Endothelial cell of umbilical vein (primary cell): ENCODE results near the gene TAF11L5. TPM values are rescaled to one million over a fixed set of nuclear protein-coding genes. Genes with fewer than 3 reads are reported as not detected.

Experiments used
- BruUV-seq: library from RNA; stranded (reverse); fragments of 400-500 nt; replicated peaks from 2 replicates; lab custom pipeline; 2021; lab: Mats Ljungman, UMichigan
- CTCF ChIA-PET: fragments of 300-600, 350-600 bp; sonication (Branson Sonifier 250); formaldehyde crosslinking; loops from one replicate; lab custom pipeline; 2021; ENCODE audit warnings: antibody characterized with exemption, inconsistent platforms; lab: Charles Lee
- POLR2A ChIA-PET: fragments of 300-600, 350-600 bp; sonication (Branson Sonifier 250); formaldehyde crosslinking; loops from one replicate; lab custom pipeline; 2021; ENCODE audit warnings: antibody characterized with exemption, inconsistent platforms; lab: Charles Lee
- DNase-seq: peaks from one replicate; pipeline ENCODE4 v3.0.0-alpha.2; 2011; ENCODE audit warnings: low read depth, low spot score
- FAIRE-seq: peaks from 2 replicates; lab custom pipeline; 2011; peaks lifted over from hg19 to GRCh38; lab: Jason Lieb, UNC
- H2AFZ ChIP-seq: 2 replicates; pipeline ENCODE4 v1.6.0; 2012; ENCODE audit warnings: low read depth, low read length, control low read depth, inconsistent platforms
- H3K27ac ChIP-seq: 2 replicates; pipeline ENCODE4 v1.5.1; 2011; ENCODE audit warnings: low read depth, mild to moderate bottlenecking, control low read depth, low read length, moderate library complexity; ENCODE audit not compliant: insufficient read depth
- H3K27me3 ChIP-seq, 2 experiments: 2 replicates each; pipeline versions ENCODE4 v1.6.0 to v1.6.1; 2011; ENCODE audit warnings: low read length in 2 of 2, mixed read lengths in 1 of 2; ENCODE audit not compliant: control insufficient read depth in 2 of 2, insufficient read depth in 2 of 2
- H3K36me3 ChIP-seq, 2 experiments: 2 replicates in 1 of 2; 3 replicates in 1 of 2; pipeline ENCODE4 v1.5.1; 2011; ENCODE audit warnings: low read length in 2 of 2, mild to moderate bottlenecking in 1 of 2, moderate library complexity in 1 of 2; ENCODE audit not compliant: control insufficient read depth in 2 of 2, insufficient read depth in 2 of 2; ENCODE audit errors: extremely low read depth in 1 of 2
- H3K4me1 ChIP-seq: 3 replicates; pipeline ENCODE4 v1.5.1; 2011; ENCODE audit warnings: mild to moderate bottlenecking, low read length; ENCODE audit not compliant: control insufficient read depth, insufficient read depth; ENCODE audit errors: extremely low read depth
- H3K4me2 ChIP-seq: 2 replicates; pipeline ENCODE4 v1.6.1; 2011; ENCODE audit warnings: low read length, control low read depth, mixed read lengths; ENCODE audit not compliant: insufficient read depth
- H3K4me3 ChIP-seq, 3 experiments: fragments of 200-600 bp in 1 of 3; sonication (generic), shearing (Covaris generic) in 1 of 3; replicated peaks in 1 of 3; 2 replicates each; pipeline ENCODE4 v1.5.1; 2011 to 2016; ENCODE audit warnings: control low read depth in 3 of 3, low read length in 3 of 3, mild to moderate bottlenecking in 2 of 3, inconsistent platforms in 1 of 3, low read depth in 1 of 3, moderate library complexity in 1 of 3; ENCODE audit not compliant: insufficient read depth in 1 of 3
- H3K79me2 ChIP-seq: 2 replicates; pipeline ENCODE4 v1.6.0; 2012; ENCODE audit warnings: low read length, inconsistent platforms; ENCODE audit not compliant: control insufficient read depth, insufficient read depth
- H3K9ac ChIP-seq: replicated peaks from 2 replicates; pipeline ENCODE3; 2011; ENCODE audit warnings: low read length, control low read depth; ENCODE audit not compliant: insufficient read depth; ENCODE audit errors: extremely low read depth
- H3K9me1 ChIP-seq: replicated peaks from 3 replicates; pipeline ENCODE4 v1.6.0; 2011; ENCODE audit warnings: mild to moderate bottlenecking, low read length; ENCODE audit not compliant: control insufficient read depth, insufficient read depth; ENCODE audit errors: extremely low read depth
- H3K9me3 ChIP-seq: replicated peaks from 2 replicates; pipeline ENCODE4 v1.5.1; 2012; ENCODE audit warnings: low read length, inconsistent platforms; ENCODE audit not compliant: control insufficient read depth, insufficient read depth
- H4K20me1 ChIP-seq: replicated peaks from 2 replicates; pipeline ENCODE3; 2011; ENCODE audit warnings: mild to moderate bottlenecking, low read length; ENCODE audit not compliant: control insufficient read depth, insufficient read depth; ENCODE audit errors: extremely low read depth
- CTCF ChIP-seq, 2 donors: IDR thresholded peaks; 1 replicate in 1 of 2; 2 replicates in 1 of 2; pipeline ENCODE4 v1.5.1; 2011; ENCODE audit warnings: low read length in 2 of 2, mild to moderate bottlenecking in 2 of 2, moderate library complexity in 2 of 2, control low read depth in 1 of 2, inconsistent platforms in 1 of 2, low read depth in 1 of 2; ENCODE audit not compliant: insufficient read depth in 1 of 2; ENCODE audit errors: extremely low read depth in 1 of 2
- EZH2 ChIP-seq: IDR thresholded peaks from 2 replicates; pipeline ENCODE4 v1.6.1; 2012; ENCODE audit warnings: borderline replicate concordance, low read depth, mild to moderate bottlenecking, moderate library complexity, low read length, inconsistent platforms; ENCODE audit not compliant: severe bottlenecking
- JUN ChIP-seq: IDR thresholded peaks from 2 replicates; pipeline ENCODE4 v1.6.1; 2011; ENCODE audit warnings: borderline replicate concordance, low read depth; ENCODE audit not compliant: insufficient read length, insufficient read depth
- MAX ChIP-seq: IDR thresholded peaks from 2 replicates; pipeline ENCODE4 v1.6.1; 2011; ENCODE audit not compliant: insufficient read depth, insufficient read length
- MYC ChIP-seq: IDR thresholded peaks from one replicate; pipeline ENCODE4 v1.6.1; 2011; ENCODE audit warnings: mild to moderate bottlenecking, low read depth, low read length
- POLR2A ChIP-seq: IDR thresholded peaks from 2 replicates; pipeline ENCODE4 v1.6.1; 2012; ENCODE audit warnings: low read depth, mild to moderate bottlenecking, control low read depth, low read length
- POLR2AphosphoS5 ChIP-seq: IDR thresholded peaks from 2 replicates; pipeline ENCODE4 v1.6.1; 2012; ENCODE audit warnings: low read depth, mild to moderate bottlenecking, control low read depth, low read length, moderate library complexity; ENCODE audit not compliant: insufficient read depth
- dilution Hi-C: fragments of 300-500 bp; cut with MboI; formaldehyde crosslinking; loops from one replicate; pipeline ENCODE4 v1.15.0; 2019; ENCODE audit warnings: low sequenced_read_pairs; ENCODE audit not compliant: extremely low pct_ligation_motif_present
- intact Hi-C: fragments of 100-400 bp; cut with micrococcal nuclease; formaldehyde crosslinking; loops from one replicate; pipeline ENCODE4 v1.10.0; 2022
- polyA plus RNA-seq, 4 experiments: library from polyadenylated mRNA; depleted of rRNA in 3 of 4; stranded (reverse) in 3 of 4; unstranded in 1 of 4; fragments of >200 nt; gene quantifications; 2 replicates each; pipeline versions ENCODE4 v1.2.1 to v1.2.3, GENCODE V29; 2011 to 2012; ENCODE audit warnings: missing spikeins in 1 of 4
- total RNA-seq: library from RNA; stranded (reverse); gene quantifications from 2 replicates; pipeline ENCODE4 v1.2.3, GENCODE V29; 2021

TAF11L5 gene
- total and polyA plus RNA-seq, 2 donors (not counting 3 experiments of a cell fraction or from before 2014, with no cell fraction given): not detected

- no peak for TF ChIP-seq CTCF (IDR thresholded peaks at IDR 0.05; ENCODE audit: extremely low read depth in 1 of 2, insufficient read depth in 1 of 2, low read depth in 1 of 2, low read length in 2 of 2)
- TF ChIP-seq MAX: no peak
- no peak for TF ChIP-seq JUN
- TF ChIP-seq EZH2: no peak
- TF ChIP-seq MYC: no peak
- TF ChIP-seq POLR2AphosphoS5: no peak
- no peak for TF ChIP-seq POLR2A
- Histone ChIP-seq H3K9me1 (no peaks in the 10 kb centered on the region), H3K27me3 (no peaks in the 10 kb centered on the region), H4K20me1 (no peaks in the 10 kb centered on the region), H3K4me2 (no peak overlapping the region), H3K4me1 (no peaks in the 10 kb centered on the region), H3K9me3 (no peaks in the 10 kb centered on the region), H3K27ac (no peak overlapping the region), H3K36me3 (no peaks in the 10 kb centered on the region), H3K9ac (no peak overlapping the region), H3K79me2 (no peaks in the 10 kb centered on the region), H3K4me3 (no peak overlapping the region), H2AFZ (no peak overlapping the region)
- dilution Hi-C loops: no loop called here
- no peak for FAIRE-seq
- intact Hi-C loops: no loop called here
- no peak for DNase-seq
- POLR2A ChIA-PET: no interaction called here
- no TSS peak for BruUV-seq
- CTCF ChIA-PET: interaction anchor here (1.1 kb wide), 1 partner anchor 262 kb away, joined by 3 read pairs; no protein-coding TSS in a partner anchor
These were observed 47.3 kb upstream of the TAF11L5 start for GRCh38 chr5:17477573-17478265.
